Measurements from ENCODE around the gene CLSTN2. TPM values are rescaled to one million over a fixed set of nuclear protein-coding genes. Genes with fewer than 3 reads are reported as not detected.

Gene CLSTN2
- total and polyA plus RNA-seq, 3 donors from 2014 or later, result 3.1 to 5.7 (median 3.8) TPM

DNA sequence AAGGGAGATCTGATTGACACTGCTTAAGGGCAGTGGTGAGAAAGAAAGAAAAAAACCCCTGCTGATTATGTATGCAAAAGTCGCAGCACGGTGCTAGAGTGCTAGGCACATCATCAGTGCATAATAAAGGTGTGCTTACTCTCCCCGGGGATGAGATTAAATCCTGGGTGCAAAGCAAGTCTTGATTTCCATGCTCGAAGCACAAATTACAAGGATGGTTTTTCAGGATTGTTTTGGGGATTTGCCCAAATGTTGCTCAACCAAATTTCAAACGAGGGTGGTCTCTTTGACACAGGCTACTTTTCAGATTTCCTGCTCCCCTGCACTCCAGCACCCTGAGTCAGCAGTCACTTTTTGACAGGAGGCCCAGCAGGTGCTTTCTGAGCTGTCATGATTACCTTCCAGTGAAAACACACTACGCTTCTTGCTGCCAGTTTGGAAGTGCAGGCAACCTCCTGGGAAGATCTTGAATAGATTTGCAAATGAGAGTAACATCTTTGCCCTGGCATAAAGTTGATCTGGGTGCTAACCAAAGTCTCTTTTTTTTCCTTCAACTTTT is 575.4 kb downstream of the CLSTN2 start:
- WGBS, 2 donors, result 61 to 66% methylated on average over 6 of the region's 6 CpGs
- Histone ChIP-seq H3K9me3 (no peaks in the 10 kb centered on the region), H3K27me3 (no peaks in the 10 kb centered on the region), H3K4me3 (no peak overlapping the region), H3K4me1 (peaks cover 7% of the 10 kb centered on the region), H3K36me3 (ENCODE audit: low read depth, missing control alignments) (no peaks in the 10 kb centered on the region), H3K27ac (no peak overlapping the region)
- no peak for DNase-seq
- TF ChIP-seq, protein P1, sequence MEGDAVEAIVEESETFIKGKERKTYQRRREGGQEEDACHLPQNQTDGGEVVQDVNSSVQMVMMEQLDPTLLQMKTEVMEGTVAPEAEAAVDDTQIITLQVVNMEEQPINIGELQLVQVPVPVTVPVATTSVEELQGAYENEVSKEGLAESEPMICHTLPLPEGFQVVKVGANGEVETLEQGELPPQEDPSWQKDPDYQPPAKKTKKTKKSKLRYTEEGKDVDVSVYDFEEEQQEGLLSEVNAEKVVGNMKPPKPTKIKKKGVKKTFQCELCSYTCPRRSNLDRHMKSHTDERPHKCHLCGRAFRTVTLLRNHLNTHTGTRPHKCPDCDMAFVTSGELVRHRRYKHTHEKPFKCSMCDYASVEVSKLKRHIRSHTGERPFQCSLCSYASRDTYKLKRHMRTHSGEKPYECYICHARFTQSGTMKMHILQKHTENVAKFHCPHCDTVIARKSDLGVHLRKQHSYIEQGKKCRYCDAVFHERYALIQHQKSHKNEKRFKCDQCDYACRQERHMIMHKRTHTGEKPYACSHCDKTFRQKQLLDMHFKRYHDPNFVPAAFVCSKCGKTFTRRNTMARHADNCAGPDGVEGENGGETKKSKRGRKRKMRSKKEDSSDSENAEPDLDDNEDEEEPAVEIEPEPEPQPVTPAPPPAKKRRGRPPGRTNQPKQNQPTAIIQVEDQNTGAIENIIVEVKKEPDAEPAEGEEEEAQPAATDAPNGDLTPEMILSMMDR (IDR thresholded peaks at IDR 0.05), result no peak
- no peak for TF ChIP-seq POLR2A (IDR thresholded peaks at IDR 0.05)
- intact Hi-C loops (cut with DNase I; ENCODE audit: low total_unique reads), result no loop called here

DNA sequence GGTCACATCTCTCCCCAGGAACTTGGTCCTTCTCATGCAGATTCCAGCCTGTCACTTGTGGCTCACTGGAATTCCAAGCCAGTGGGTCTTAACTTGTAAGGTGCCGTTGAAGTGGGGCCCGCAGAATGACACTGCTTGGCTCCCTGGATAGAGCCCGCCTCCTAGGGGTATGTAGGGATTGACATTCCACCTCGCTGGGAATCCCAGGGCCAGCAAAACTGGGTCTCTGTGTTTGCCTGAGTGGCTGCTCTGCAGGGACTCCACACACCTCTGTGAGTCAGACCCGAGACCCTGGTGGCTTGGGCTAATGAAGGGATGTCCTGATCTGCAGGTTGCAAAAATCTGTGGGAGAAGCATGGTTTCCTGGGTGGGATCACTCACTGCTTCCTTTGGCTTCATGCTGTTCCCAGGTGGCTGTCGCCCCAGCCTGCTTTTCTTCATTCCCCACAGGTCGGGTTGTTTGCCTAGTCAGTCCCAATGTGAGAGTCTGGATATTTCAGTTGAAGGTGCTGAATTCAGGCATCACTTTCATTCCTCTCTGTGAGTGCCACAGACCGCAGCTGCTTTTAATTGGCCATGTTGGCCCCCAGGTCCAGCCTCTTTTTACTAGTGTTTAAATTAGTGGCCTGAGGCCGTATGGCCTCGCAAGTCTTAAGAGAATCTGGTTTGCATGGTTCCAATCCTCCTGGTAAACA is 586.9 kb downstream of the CLSTN2 start:
- no peaks in the 10 kb centered on the region for H3K36me3 ChIP-seq (ENCODE audit: low read depth, missing control alignments)
- DNase-seq, result no peak
- intact Hi-C loops (cut with DNase I; ENCODE audit: low total_unique reads), result no loop called here
- 89 to 91% methylated on average over 7 to 10 of the region's 10 CpGs for WGBS, 2 donors
- H3K27me3 ChIP-seq, result no peaks in the 10 kb centered on the region
- no peaks in the 10 kb centered on the region for H3K9me3 ChIP-seq
- H3K4me1 ChIP-seq, result no peaks in the 10 kb centered on the region
- no peak overlapping the region for H3K27ac ChIP-seq
- H3K4me3 ChIP-seq, result no peak overlapping the region
- no peak for TF ChIP-seq POLR2A (IDR thresholded peaks at IDR 0.05)
- TF ChIP-seq, protein P1 (IDR thresholded peaks at IDR 0.05), result no peak

DNA sequence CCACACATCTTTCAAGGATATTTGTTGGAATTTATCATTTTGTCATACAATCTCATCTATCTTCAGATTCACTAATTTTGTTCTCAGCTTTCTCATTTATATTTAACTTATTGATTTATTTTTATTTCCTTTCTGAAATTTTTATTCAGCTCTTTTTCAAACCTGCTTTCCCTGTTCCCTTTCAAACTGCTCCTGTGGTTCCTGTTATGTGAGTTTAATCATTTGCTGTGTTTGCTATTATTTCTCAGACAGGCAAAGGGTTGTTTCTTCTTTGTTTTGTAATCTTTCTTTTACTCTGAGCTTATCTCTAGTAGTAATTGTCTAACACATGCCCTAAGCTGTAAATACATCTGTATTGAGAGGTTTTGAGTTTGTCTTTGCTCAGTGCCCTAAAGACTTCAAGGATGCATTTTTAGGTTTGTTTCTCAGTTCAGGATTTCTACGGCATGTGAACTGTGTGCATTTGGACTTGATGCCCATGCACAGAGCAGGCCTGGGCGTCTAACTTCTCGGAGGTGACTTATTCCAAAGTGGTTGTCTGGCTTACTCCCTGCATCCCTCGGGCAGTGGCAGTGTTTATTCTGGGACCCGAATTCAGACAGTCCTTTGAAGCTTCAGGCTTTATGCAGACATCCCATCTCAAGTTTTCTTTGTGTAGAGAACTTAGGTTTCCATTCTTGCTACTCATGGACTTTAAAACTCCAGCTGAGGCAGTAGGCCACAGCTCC is 587.8 kb downstream of the CLSTN2 start:
- no peak for TF ChIP-seq POLR2A (IDR thresholded peaks at IDR 0.05)
- intact Hi-C loops (cut with DNase I; ENCODE audit: low total_unique reads), result no loop called here
- Histone ChIP-seq H3K9me3 (no peaks in the 10 kb centered on the region), H3K4me3 (no peak overlapping the region), H3K36me3 (ENCODE audit: low read depth, missing control alignments) (no peaks in the 10 kb centered on the region), H3K27me3 (no peaks in the 10 kb centered on the region), H3K4me1 (no peaks in the 10 kb centered on the region), H3K27ac (no peak overlapping the region)
- WGBS, 2 donors, result 86 to 92% methylated on average over 5 of the region's 5 CpGs
- no peak for DNase-seq

DNA sequence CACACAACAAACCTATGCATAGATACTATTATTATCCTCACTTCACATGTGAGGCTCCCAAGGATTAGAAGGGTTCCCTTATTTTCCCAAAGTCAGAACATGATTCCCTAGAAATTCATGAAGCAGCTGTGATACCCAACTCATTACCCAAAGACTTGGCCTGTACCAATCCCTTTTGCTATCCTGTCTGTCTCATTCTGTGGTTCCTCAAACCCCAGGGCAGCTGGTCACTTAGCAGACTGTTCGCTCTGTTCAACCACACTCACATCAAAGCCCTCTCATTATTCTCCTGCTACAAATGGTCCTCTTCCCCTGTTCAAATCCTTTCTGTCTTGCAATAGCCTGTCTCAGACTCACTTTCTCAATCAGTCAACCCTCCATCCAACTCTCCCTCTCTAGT is 588.6 kb downstream of the CLSTN2 start:
- Histone ChIP-seq H3K4me3 (no peak overlapping the region), H3K9me3 (no peaks in the 10 kb centered on the region), H3K4me1 (no peaks in the 10 kb centered on the region), H3K36me3 (ENCODE audit: low read depth, missing control alignments) (no peaks in the 10 kb centered on the region), H3K27me3 (no peaks in the 10 kb centered on the region), H3K27ac (no peak overlapping the region)
- TF ChIP-seq POLR2A (IDR thresholded peaks at IDR 0.05), result no peak
- TF ChIP-seq, protein P1 (IDR thresholded peaks at IDR 0.05), result no peak
- DNase-seq, result no peak
- 89 to 96% methylated on average over 1 of the region's 1 CpG for WGBS, 2 donors
- intact Hi-C loops (cut with DNase I; ENCODE audit: low total_unique reads), result no loop called here

DNA sequence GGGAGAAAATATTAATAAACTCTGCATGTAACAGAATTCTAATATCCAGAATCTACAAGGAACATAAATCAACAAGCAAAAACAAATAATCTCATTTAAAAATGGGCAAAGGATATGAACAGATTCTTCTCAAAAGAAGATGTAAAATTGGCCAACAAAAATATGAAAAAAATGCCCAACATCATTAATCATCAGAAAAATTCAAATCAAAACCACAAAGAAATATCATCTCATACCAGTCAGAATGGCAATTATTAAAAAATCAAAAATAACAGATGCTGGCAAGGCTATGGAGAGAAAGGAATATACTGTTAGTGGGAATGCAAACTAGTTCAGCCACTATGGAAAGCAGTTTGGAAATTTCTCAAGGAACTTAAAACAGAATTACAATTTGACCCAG is 592.2 kb downstream of the CLSTN2 start:
- Histone ChIP-seq H3K27ac (no peak overlapping the region), H3K27me3 (no peaks in the 10 kb centered on the region), H3K9me3 (no peaks in the 10 kb centered on the region), H3K36me3 (ENCODE audit: low read depth, missing control alignments) (no peaks in the 10 kb centered on the region), H3K4me3 (no peak overlapping the region), H3K4me1 (peaks cover 12% of the 10 kb centered on the region)
- intact Hi-C loops (cut with DNase I; ENCODE audit: low total_unique reads), result no loop called here
- DNase-seq, result no peak
- TF ChIP-seq, protein P1 (IDR thresholded peaks at IDR 0.05), result no peak
- no peak for TF ChIP-seq POLR2A (IDR thresholded peaks at IDR 0.05)
